Right lobe of liver (tissue), 6 donors: ENCODE results near the gene GRID1. TPM values are rescaled to one million over a fixed set of nuclear protein-coding genes. Genes with fewer than 3 reads are reported as not detected.

Experiments
- ATAC-seq, 4 donors: fragments of 200-7000 bp; cut with Tn5 transposase; one replicate each; pipeline ENCODE4 v1.9.1; 2020; ENCODE audit warnings: mild to moderate bottlenecking in 4 of 4, moderate library complexity in 4 of 4
- DNase-seq, 3 donors: peaks; one replicate each; pipeline ENCODE4 v3.0.0-alpha.2; 2020
- H3K27ac ChIP-seq, 3 donors: fragments of 200-600 bp; one replicate each; pipeline ENCODE4 v1.8.0; 2022
- H3K27me3 ChIP-seq, 2 donors: fragments of 200-600 bp; one replicate each; pipeline ENCODE4 v1.8.0; 2022
- H3K36me3 ChIP-seq, 4 donors: fragments of 200-600 bp; sonication (generic) in 1 of 4; one replicate each; pipeline versions ENCODE4 v1.5.1 to v1.8.0; 2017 to 2022; ENCODE audit warnings: control low read depth in 1 of 4
- H3K4me1 ChIP-seq, 4 donors: fragments of 200-600 bp; sonication (generic) in 1 of 4; one replicate each; pipeline versions ENCODE4 v1.5.1 to v1.8.0; 2017 to 2022; ENCODE audit warnings: control low read depth in 1 of 4
- H3K4me3 ChIP-seq, 3 donors: fragments of 200-600 bp; one replicate each; pipeline ENCODE4 v1.8.0; 2022
- H3K9me3 ChIP-seq, 4 donors: fragments of 200-600 bp; sonication (generic) in 1 of 4; one replicate each; pipeline versions ENCODE4 v1.5.1 to v1.8.0; 2017 to 2022; ENCODE audit warnings: control low read depth in 1 of 4
- POLR2A ChIP-seq: fragments of 450-650 bp; IDR thresholded peaks from one replicate; pipeline ENCODE4 v1.6.1; 2017; ENCODE audit warnings: antibody characterized with exemption, mild to moderate bottlenecking
- WGBS: methylation state at CpG from one replicate; pipeline ENCODE4 v1.1.6; 2018; ENCODE audit warnings: low coverage, low lambda C conversion rate; ENCODE audit not compliant: insufficient coverage; ENCODE audit errors: missing lambda C conversion rate; 5-methylcytosine and 5-hydroxymethylcytosine counted together
- intact Hi-C, 2 donors: fragments of 100-400 bp; cut with DNase I; formaldehyde crosslinking; loops; one replicate each; pipeline versions ENCODE4 v1.11.2 to v1.14.1; 2022
- total RNA-seq, 6 experiments: library from RNA; depleted of rRNA in 2 of 6; stranded (reverse); fragments of >200 nt in 2 of 6; fragmentation: NEBNext Ultra II Directional in 3 of 6; extraction: Animal tissue kit (Norgen Biotek cat#: 25700) in 3 of 6; gene quantifications; one replicate each; pipeline versions ENCODE4 v1.1.0 to v1.2.4, GENCODE V29; 2016 to 2023
- TF ChIP-seq, protein P1 (sequence below), 4 donors: fragments of 200-600 bp in 3 of 4; fragments of 450-650 bp in 1 of 4; IDR thresholded peaks; one replicate each; pipeline versions ENCODE4 v1.5.1 to v1.8.0; 2016 to 2022; ENCODE audit warnings: antibody characterized with exemption in 4 of 4, mild to moderate bottlenecking in 2 of 4
- donor health status: DM: no; HTN: yes; CAD: no.
- donor health status: DM: no; HTN: no; CAD: no.
- donor health status: DM: no; HTN: no; CAD: no.
- donor health status: DM: no; HTN: yes; CAD: no.
- donor health status: DM: no; HTN: yes; CAD: no.

GRID1 gene
- total RNA-seq, 6 experiments from 2014 or later, result 0.05 to 1.9 (median 0.81) TPM

DNA sequence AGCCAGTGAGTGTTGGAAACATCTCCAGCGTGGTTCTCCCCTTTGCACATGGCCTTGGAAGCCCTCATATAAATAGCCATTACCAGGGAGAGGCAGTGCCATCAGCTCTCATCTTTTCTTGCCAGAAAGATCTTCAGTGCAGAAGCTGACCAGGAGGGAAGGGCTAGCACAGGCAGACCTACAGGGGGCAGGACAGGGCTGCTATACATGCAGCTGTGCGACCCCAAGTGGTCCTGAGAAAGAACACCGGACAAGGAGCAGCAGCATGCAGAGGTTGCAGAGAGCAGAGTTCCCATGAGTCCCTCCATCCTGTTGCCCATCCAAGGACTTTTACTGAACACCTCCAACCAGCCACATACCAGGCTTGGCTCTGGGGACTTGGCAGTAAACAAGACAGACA is 17.1 kb downstream of the GRID1 start:
- intact Hi-C loops, result no loop called here
- DNase-seq (peak in 2 of 3 donors; percentile 6 to 7), ATAC-seq (no peak)
- H3K36me3 ChIP-seq, result no peaks in the 10 kb centered on the region
- H3K27ac ChIP-seq, result no peak overlapping the region
- no peaks in the 10 kb centered on the region for H3K9me3 ChIP-seq
- H3K4me3 ChIP-seq, result no peak overlapping the region
- no peaks in the 10 kb centered on the region for H3K27me3 ChIP-seq
- TF ChIP-seq POLR2A, result no peak
- TF ChIP-seq, protein P1, sequence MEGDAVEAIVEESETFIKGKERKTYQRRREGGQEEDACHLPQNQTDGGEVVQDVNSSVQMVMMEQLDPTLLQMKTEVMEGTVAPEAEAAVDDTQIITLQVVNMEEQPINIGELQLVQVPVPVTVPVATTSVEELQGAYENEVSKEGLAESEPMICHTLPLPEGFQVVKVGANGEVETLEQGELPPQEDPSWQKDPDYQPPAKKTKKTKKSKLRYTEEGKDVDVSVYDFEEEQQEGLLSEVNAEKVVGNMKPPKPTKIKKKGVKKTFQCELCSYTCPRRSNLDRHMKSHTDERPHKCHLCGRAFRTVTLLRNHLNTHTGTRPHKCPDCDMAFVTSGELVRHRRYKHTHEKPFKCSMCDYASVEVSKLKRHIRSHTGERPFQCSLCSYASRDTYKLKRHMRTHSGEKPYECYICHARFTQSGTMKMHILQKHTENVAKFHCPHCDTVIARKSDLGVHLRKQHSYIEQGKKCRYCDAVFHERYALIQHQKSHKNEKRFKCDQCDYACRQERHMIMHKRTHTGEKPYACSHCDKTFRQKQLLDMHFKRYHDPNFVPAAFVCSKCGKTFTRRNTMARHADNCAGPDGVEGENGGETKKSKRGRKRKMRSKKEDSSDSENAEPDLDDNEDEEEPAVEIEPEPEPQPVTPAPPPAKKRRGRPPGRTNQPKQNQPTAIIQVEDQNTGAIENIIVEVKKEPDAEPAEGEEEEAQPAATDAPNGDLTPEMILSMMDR (IDR thresholded peaks at IDR 0.05), result no peak
- no peaks in the 10 kb centered on the region for H3K4me1 ChIP-seq
- 23% methylated on average over 2 of the region's 3 CpGs for WGBS

DNA sequence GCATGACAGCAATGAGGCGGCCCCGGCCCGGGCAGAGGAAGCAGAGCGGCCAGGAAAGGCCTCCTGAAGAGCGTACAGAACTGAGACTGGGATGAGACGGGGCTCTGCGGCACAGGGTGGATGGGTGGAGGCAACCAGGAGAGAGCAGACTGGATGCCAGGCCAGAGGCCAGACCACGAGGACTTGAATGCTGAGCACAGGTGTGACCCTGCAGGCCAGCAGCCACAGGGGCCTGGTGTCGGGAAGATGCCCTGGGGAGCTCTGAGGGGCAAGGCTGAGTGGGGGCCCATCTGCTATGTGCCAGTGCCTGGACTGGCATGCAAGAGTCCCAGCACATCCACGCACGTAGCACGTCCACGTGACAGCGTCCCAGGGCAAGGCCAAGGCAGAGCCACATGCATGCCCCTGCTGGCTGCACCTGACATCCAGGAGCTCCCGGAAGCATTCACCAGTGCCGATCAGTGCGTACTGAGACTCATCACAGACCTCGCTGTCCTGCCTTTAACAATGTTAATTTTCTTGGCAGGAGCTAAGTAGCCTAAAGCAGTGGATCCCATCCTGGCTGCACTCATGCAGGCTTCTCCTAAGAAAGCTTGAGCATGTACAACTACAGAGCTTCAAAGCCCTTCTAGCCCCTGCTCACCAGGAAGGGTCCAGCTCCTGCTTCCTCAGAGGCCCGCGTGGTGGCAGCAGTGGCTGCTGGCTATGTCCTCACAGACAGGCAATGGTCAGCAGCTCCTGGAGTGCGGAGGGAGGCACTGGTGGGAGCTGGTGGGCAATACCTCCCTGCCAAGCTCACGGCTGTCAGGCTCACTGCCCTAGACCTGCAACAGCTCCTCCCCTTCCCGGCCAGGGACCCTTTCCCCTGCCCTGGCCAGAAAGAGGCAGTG is 18.0 kb downstream of the GRID1 start:
- H3K27ac ChIP-seq, result no peak overlapping the region
- ATAC-seq, result peak in 1 of 4 donors; percentile 60
- no peaks in the 10 kb centered on the region for H3K9me3 ChIP-seq
- TF ChIP-seq, protein P1 (IDR thresholded peaks at IDR 0.05), result peak in 2 of 4 donors; percentile 11 to 14
- no peak for TF ChIP-seq POLR2A
- 75% methylated on average over 4 of the region's 23 CpGs for WGBS
- no peaks in the 10 kb centered on the region for H3K4me1 ChIP-seq
- peak in 2 of 3 donors; percentile 31 to 40 for DNase-seq
- intact Hi-C loops, result no loop called here
- no peaks in the 10 kb centered on the region for H3K27me3 ChIP-seq
- H3K4me3 ChIP-seq, result no peak overlapping the region
- H3K36me3 ChIP-seq, result no peaks in the 10 kb centered on the region

DNA sequence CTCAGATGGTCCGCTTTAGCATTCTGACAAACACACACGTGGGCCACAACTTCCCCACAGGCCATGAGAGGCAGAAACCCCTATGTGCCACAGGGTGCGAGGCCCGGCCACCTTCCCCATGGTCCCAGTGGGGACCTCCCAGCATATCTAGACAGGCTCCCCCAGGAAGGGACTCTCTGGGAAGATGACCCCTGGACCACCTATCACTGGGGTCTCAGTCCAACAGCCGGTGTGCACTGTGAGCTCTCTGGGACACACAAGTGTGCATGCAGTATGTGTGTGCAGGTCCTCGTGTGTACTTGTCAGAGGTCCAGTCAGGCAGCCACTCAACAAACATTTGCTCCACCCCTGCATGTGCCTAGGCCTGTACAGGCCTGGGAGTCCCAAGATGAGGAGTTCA is 18.7 kb downstream of the GRID1 start:
- DNase-seq (peak in 2 of 3 donors; percentile 7 to 35), ATAC-seq (no peak)
- H3K4me3 ChIP-seq, result no peak overlapping the region
- 80% methylated on average over 1 of the region's 6 CpGs for WGBS
- H3K9me3 ChIP-seq, result no peaks in the 10 kb centered on the region
- H3K27me3 ChIP-seq, result no peaks in the 10 kb centered on the region
- H3K36me3 ChIP-seq, result no peaks in the 10 kb centered on the region
- H3K4me1 ChIP-seq, result no peaks in the 10 kb centered on the region
- intact Hi-C loops, result no loop called here
- TF ChIP-seq POLR2A, result no peak
- TF ChIP-seq, protein P1 (IDR thresholded peaks at IDR 0.05), result no peak
- H3K27ac ChIP-seq, result no peak overlapping the region

DNA sequence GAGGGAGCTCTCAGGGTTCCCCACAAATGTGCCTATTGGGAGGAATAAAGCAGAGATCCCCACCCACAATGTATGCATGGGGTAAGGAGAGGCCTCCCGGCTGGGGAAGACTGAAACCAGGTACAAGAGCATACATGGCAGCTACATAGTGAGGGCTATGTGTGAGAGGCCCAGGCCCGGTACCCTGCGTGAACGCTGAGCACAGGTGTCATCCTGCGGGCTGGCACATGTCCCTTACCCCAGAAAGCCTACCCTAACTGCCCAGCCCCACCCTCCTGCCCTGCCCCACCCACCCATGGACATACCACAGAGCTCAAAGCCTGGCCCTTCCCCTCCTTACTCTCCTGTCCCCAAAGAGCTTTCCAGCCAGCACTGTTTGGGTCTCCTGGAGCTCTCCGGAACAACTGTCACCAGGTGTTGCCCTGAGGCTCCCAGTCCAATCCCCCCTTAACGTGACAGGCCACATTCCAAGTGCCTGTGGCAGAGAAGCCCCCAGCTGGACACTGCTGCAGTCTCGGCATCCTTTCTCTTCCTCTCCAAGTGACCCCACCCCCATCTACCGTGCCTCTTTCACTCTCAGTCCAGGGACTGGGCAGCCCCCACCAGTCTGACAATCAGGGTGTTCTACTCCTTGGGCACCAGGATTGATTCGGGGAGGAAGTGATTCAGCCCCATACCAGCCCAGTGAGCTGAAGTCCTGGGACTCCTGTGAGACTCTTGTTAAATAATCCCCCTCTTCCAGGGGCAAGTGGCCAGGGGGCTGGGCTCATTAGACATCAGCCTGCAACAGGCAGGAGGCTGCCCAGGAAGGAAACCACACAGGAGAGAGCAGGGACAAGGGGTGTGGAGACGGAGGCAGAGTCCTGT is 19.6 kb downstream of the GRID1 start:
- 61% methylated on average over 7 of the region's 11 CpGs for WGBS
- Histone ChIP-seq H3K4me3 (no peak overlapping the region), H3K27me3 (no peaks in the 10 kb centered on the region), H3K4me1 (no peaks in the 10 kb centered on the region), H3K9me3 (no peaks in the 10 kb centered on the region), H3K27ac (no peak overlapping the region), H3K36me3 (no peaks in the 10 kb centered on the region)
- intact Hi-C loops, result no loop called here
- TF ChIP-seq POLR2A, result no peak
- TF ChIP-seq, protein P1 (IDR thresholded peaks at IDR 0.05), result no peak
- DNase-seq, result peak in 1 of 3 donors; percentile 20
- ATAC-seq, result no peak
